HG03442 (cell line): Measurements from ENCODE around the gene DROSHA.
A peak's percentile ranks its signal among the peaks of the same experiment; 100 is the strongest.

ENCODE experiments used
- ATAC-seq: cut with Tn5 transposase; IDR thresholded peaks from one replicate; pipeline ENCODE4 v1.9.1; 2021; ENCODE audit warnings: mild to moderate bottlenecking, moderate library complexity; ENCODE audit not compliant: unreplicated experiment

The DROSHA gene

GRCh38 chr5:31471040-31471439, 60.9 kb downstream of the DROSHA start:
- no peak for ATAC-seq

- peak; percentile 42 for ATAC-seq
These were observed 61.3 kb downstream of the DROSHA start for GRCh38 chr5:31470608-31471007.

GRCh38 chr5:31469886-31470285, 62.0 kb downstream of the DROSHA start:
- ATAC-seq = no peak

- ATAC-seq = no peak
These were observed 62.4 kb downstream of the DROSHA start for GRCh38 chr5:31469466-31469865.

- no peak for ATAC-seq
These were observed 66.6 kb downstream of the DROSHA start for GRCh38 chr5:31465291-31465690.

- ATAC-seq = no peak
These were observed 67.8 kb downstream of the DROSHA start for GRCh38 chr5:31464081-31464480.

- no peak for ATAC-seq
These were observed 68.5 kb downstream of the DROSHA start for GRCh38 chr5:31463351-31463750.

- ATAC-seq = no peak
These were observed 72.3 kb downstream of the DROSHA start for GRCh38 chr5:31459594-31459993.

GRCh38 chr5:31455172-31455571, 76.7 kb downstream of the DROSHA start:
- no peak for ATAC-seq

GRCh38 chr5:31453522-31453921, 78.4 kb downstream of the DROSHA start:
- ATAC-seq = no peak

GRCh38 chr5:31452314-31452713, 79.6 kb downstream of the DROSHA start:
- no peak for ATAC-seq

GRCh38 chr5:31449962-31450361, 81.9 kb downstream of the DROSHA start:
- no peak for ATAC-seq

- ATAC-seq = no peak
These were observed 82.7 kb downstream of the DROSHA start for GRCh38 chr5:31449174-31449573.

GRCh38 chr5:31445041-31445600, 86.8 kb downstream of the DROSHA start:
- no peak for ATAC-seq

- ATAC-seq = no peak
These were observed 88.3 kb downstream of the DROSHA start for GRCh38 chr5:31443572-31443971.

GRCh38 chr5:31442058-31442745, 89.7 kb downstream of the DROSHA start:
- no peak for ATAC-seq

GRCh38 chr5:31436851-31437250, 95.0 kb downstream of the DROSHA start:
- ATAC-seq = no peak

- ATAC-seq = no peak
These were observed 96.2 kb downstream of the DROSHA start for GRCh38 chr5:31435730-31436129.

- ATAC-seq = no peak
These were observed 97.0 kb downstream of the DROSHA start for GRCh38 chr5:31434898-31435297.

GRCh38 chr5:31433229-31433628, 98.7 kb downstream of the DROSHA start:
- ATAC-seq = no peak

- no peak for ATAC-seq
These were observed 104.1 kb downstream of the DROSHA start for GRCh38 chr5:31427724-31428309.

GRCh38 chr5:31427013-31427723, 104.7 kb downstream of the DROSHA start:
- no peak for ATAC-seq
